SHP77 treated with DMSO at 0.1 percent for 48 hours (cell line): ENCODE results near the gene RAMP2.
A peak's percentile ranks its signal among the peaks of the same experiment; 100 is the strongest.

Source experiments
- DNase-seq: peaks from one replicate; lab custom pipeline; 2025; lab: John Stamatoyannopoulos, UW

RAMP2 gene

GRCh38 chr17:42795061-42795460, 34.0 kb downstream of the RAMP2 start:
- no peak for DNase-seq

GRCh38 chr17:42795465-42795864, 34.4 kb downstream of the RAMP2 start:
- DNase-seq, result no peak

GRCh38 chr17:42796066-42796758, 35.2 kb downstream of the RAMP2 start:
- no peak for DNase-seq

GRCh38 chr17:42797067-42798007, 36.3 kb downstream of the RAMP2 start:
- DNase-seq, result no peak

- no peak for DNase-seq
Observed at GRCh38 chr17:42798011-42798382, 37.0 kb downstream of the RAMP2 start.

GRCh38 chr17:42798383-42799380, 37.7 kb downstream of the RAMP2 start, which contains the start of the genes CNTD1 and COA3:
Gene CNTD1 (plus strand): TSS chr17:42798861. CDS start chr17:42799068, 207 bp downstream.
Gene COA3 (minus strand): TSS chr17:42798704. CDS start chr17:42798681, 23 bp downstream.
- peak; percentile 73 for DNase-seq

GRCh38 chr17:42803074-42803883, 42.3 kb downstream of the RAMP2 start:
- DNase-seq, result no peak

GRCh38 chr17:42804918-42805367, 43.9 kb downstream of the RAMP2 start:
- DNase-seq, result peak; percentile 5

- no peak for DNase-seq
Observed at GRCh38 chr17:42806249-42806648, 45.2 kb downstream of the RAMP2 start.

GRCh38 chr17:42809250-42809649, 48.2 kb downstream of the RAMP2 start:
- no peak for DNase-seq
